ENCODE measurements around the gene EEFSEC.

Gene EEFSEC

GRCh38 chr3:128195369-128195768, 42.1 kb downstream of the EEFSEC start:
- no CpG with 5 or more reads among the region's 5 CpGs for WGBS, 2 donors (ENCODE audit: extremely low coverage in 2 of 2, insufficient read length in 2 of 2, insufficient replicate concordance in 1 of 2)
- Histone ChIP-seq H3K4me2 (ENCODE audit: insufficient read depth, low read length, poor library complexity, severe bottlenecking) (no peak overlapping the region), H4K91ac (ENCODE audit: low read depth, low read length, poor library complexity) (no peak overlapping the region), H2AFZ (ENCODE audit: low read length) (peak overlapping the region; percentile 57), H3K18ac (ENCODE audit: low read length) (no peak overlapping the region), H2AK5ac (ENCODE audit: low read depth, low read length) (no peak overlapping the region), H3K4me1 (ENCODE audit: control insufficient read depth in 2 of 2, insufficient read depth in 1 of 2, low read depth in 1 of 2, low read length in 2 of 2) (peaks cover 10 to 35% of the 10 kb centered on the region in 2 donors), H3K4me3 (ENCODE audit: low read length in 2 of 2) (no peak overlapping the region), H3K23ac (ENCODE audit: low read depth, low read length, poor library complexity) (no peak overlapping the region), H4K8ac (ENCODE audit: low read depth, low read length) (no peak overlapping the region), H3K9ac (ENCODE audit: low read depth, low read length, poor library complexity) (no peak overlapping the region), H2BK12ac (ENCODE audit: low read length) (no peak overlapping the region), H3K27ac (replicated peaks; ENCODE audit: low read length) (no peak overlapping the region), H3K79me1 (ENCODE audit: low read depth, low read length) (no peaks in the 10 kb centered on the region), H3K14ac (ENCODE audit: low read length) (no peak overlapping the region), H3K27me3 (ENCODE audit: control insufficient read depth in 3 of 3, insufficient read depth in 3 of 3, low read depth in 1 of 3, low read length in 3 of 3) (no peaks in the 10 kb centered on the region), H2BK15ac (ENCODE audit: low read length) (no peak overlapping the region), H2BK5ac (ENCODE audit: low read length) (no peak overlapping the region), H3K4ac (ENCODE audit: low read length) (no peak overlapping the region), H3K9me3 (replicated peaks in 1 of 2; ENCODE audit: control insufficient read depth in 2 of 2, insufficient read depth in 1 of 2, low read depth in 1 of 2, low read length in 2 of 2) (no peaks in the 10 kb centered on the region), H2BK120ac (ENCODE audit: low read depth, low read length) (no peak overlapping the region), H3K36me3 (replicated peaks in 1 of 2; ENCODE audit: control insufficient read depth in 2 of 2, insufficient read depth in 2 of 2, low read length in 2 of 2) (no peaks in the 10 kb centered on the region)
- DNase-seq (ENCODE audit: low spot score): no peak

GRCh38 chr3:128195802-128196201, 42.5 kb downstream of the EEFSEC start:
- H4K8ac ChIP-seq (ENCODE audit: low read depth, low read length): no peak overlapping the region
- no peak overlapping the region for H3K27ac ChIP-seq (replicated peaks; ENCODE audit: low read length)
- no peak overlapping the region for H2BK15ac ChIP-seq (ENCODE audit: low read length)
- H3K4me3 ChIP-seq (ENCODE audit: low read length in 2 of 2): no peak overlapping the region
- no peak overlapping the region for H3K14ac ChIP-seq (ENCODE audit: low read length)
- no peak overlapping the region for H2BK5ac ChIP-seq (ENCODE audit: low read length)
- H3K27me3 ChIP-seq (ENCODE audit: control insufficient read depth in 3 of 3, insufficient read depth in 3 of 3, low read depth in 1 of 3, low read length in 3 of 3): no peaks in the 10 kb centered on the region
- no peaks in the 10 kb centered on the region for H3K9me3 ChIP-seq (replicated peaks in 1 of 2; ENCODE audit: control insufficient read depth in 2 of 2, insufficient read depth in 1 of 2, low read depth in 1 of 2, low read length in 2 of 2)
- no peak overlapping the region for H3K9ac ChIP-seq (ENCODE audit: low read depth, low read length, poor library complexity)
- no peak overlapping the region for H2AK5ac ChIP-seq (ENCODE audit: low read depth, low read length)
- H3K36me3 ChIP-seq (replicated peaks in 1 of 2; ENCODE audit: control insufficient read depth in 2 of 2, insufficient read depth in 2 of 2, low read length in 2 of 2): no peaks in the 10 kb centered on the region
- H4K91ac ChIP-seq (ENCODE audit: low read depth, low read length, poor library complexity): no peak overlapping the region
- H2AFZ ChIP-seq (ENCODE audit: low read length): peak overlapping the region; percentile 57
- no CpG with 5 or more reads among the region's 6 CpGs for WGBS, 2 donors (ENCODE audit: extremely low coverage in 2 of 2, insufficient read length in 2 of 2, insufficient replicate concordance in 1 of 2)
- H3K79me1 ChIP-seq (ENCODE audit: low read depth, low read length): no peaks in the 10 kb centered on the region
- H3K4ac ChIP-seq (ENCODE audit: low read length): no peak overlapping the region
- H3K18ac ChIP-seq (ENCODE audit: low read length): peak overlapping the region; percentile 32
- H3K4me2 ChIP-seq (ENCODE audit: insufficient read depth, low read length, poor library complexity, severe bottlenecking): no peak overlapping the region
- no peak overlapping the region for H2BK12ac ChIP-seq (ENCODE audit: low read length)
- no peak overlapping the region for H2BK120ac ChIP-seq (ENCODE audit: low read depth, low read length)
- DNase-seq (ENCODE audit: low spot score): no peak
- peaks cover 10 to 35% of the 10 kb centered on the region in 2 donors for H3K4me1 ChIP-seq (ENCODE audit: control insufficient read depth in 2 of 2, insufficient read depth in 1 of 2, low read depth in 1 of 2, low read length in 2 of 2)
- H3K23ac ChIP-seq (ENCODE audit: low read depth, low read length, poor library complexity): no peak overlapping the region

- H3K27me3 ChIP-seq (ENCODE audit: control insufficient read depth in 3 of 3, insufficient read depth in 3 of 3, low read depth in 1 of 3, low read length in 3 of 3): no peaks in the 10 kb centered on the region
- H2AFZ ChIP-seq (ENCODE audit: low read length): no peak overlapping the region
- no peak overlapping the region for H3K4me3 ChIP-seq (ENCODE audit: low read length in 2 of 2)
- no peak overlapping the region for H2BK12ac ChIP-seq (ENCODE audit: low read length)
- no peak overlapping the region for H2BK15ac ChIP-seq (ENCODE audit: low read length)
- H3K79me1 ChIP-seq (ENCODE audit: low read depth, low read length): no peaks in the 10 kb centered on the region
- H3K4me1 ChIP-seq (ENCODE audit: control insufficient read depth in 2 of 2, insufficient read depth in 1 of 2, low read depth in 1 of 2, low read length in 2 of 2): peaks cover 10 to 35% of the 10 kb centered on the region in 2 donors
- H2AK5ac ChIP-seq (ENCODE audit: low read depth, low read length): no peak overlapping the region
- DNase-seq (ENCODE audit: low spot score): no peak
- H3K9me3 ChIP-seq (replicated peaks in 1 of 2; ENCODE audit: control insufficient read depth in 2 of 2, insufficient read depth in 1 of 2, low read depth in 1 of 2, low read length in 2 of 2): no peaks in the 10 kb centered on the region
- WGBS, 2 donors (ENCODE audit: extremely low coverage in 2 of 2, insufficient read length in 2 of 2, insufficient replicate concordance in 1 of 2): no CpG with 5 or more reads among the region's 4 CpGs
- no peak overlapping the region for H3K14ac ChIP-seq (ENCODE audit: low read length)
- no peak overlapping the region for H3K4ac ChIP-seq (ENCODE audit: low read length)
- no peak overlapping the region for H3K9ac ChIP-seq (ENCODE audit: low read depth, low read length, poor library complexity)
- no peak overlapping the region for H4K91ac ChIP-seq (ENCODE audit: low read depth, low read length, poor library complexity)
- no peak overlapping the region for H3K18ac ChIP-seq (ENCODE audit: low read length)
- no peak overlapping the region for H3K23ac ChIP-seq (ENCODE audit: low read depth, low read length, poor library complexity)
- H3K4me2 ChIP-seq (ENCODE audit: insufficient read depth, low read length, poor library complexity, severe bottlenecking): no peak overlapping the region
- H2BK5ac ChIP-seq (ENCODE audit: low read length): no peak overlapping the region
- no peak overlapping the region for H3K27ac ChIP-seq (replicated peaks; ENCODE audit: low read length)
- no peak overlapping the region for H4K8ac ChIP-seq (ENCODE audit: low read depth, low read length)
- no peaks in the 10 kb centered on the region for H3K36me3 ChIP-seq (replicated peaks in 1 of 2; ENCODE audit: control insufficient read depth in 2 of 2, insufficient read depth in 2 of 2, low read length in 2 of 2)
- H2BK120ac ChIP-seq (ENCODE audit: low read depth, low read length): no peak overlapping the region
Measured at GRCh38 chr3:128196647-128197046, 43.4 kb downstream of the EEFSEC start.

- no peak overlapping the region for H3K4me3 ChIP-seq (ENCODE audit: low read length in 2 of 2)
- no peak overlapping the region for H2AFZ ChIP-seq (ENCODE audit: low read length)
- H3K4ac ChIP-seq (ENCODE audit: low read length): no peak overlapping the region
- peaks cover 10 to 35% of the 10 kb centered on the region in 2 donors for H3K4me1 ChIP-seq (ENCODE audit: control insufficient read depth in 2 of 2, insufficient read depth in 1 of 2, low read depth in 1 of 2, low read length in 2 of 2)
- no peak for DNase-seq (ENCODE audit: low spot score)
- peaks cover 0 to 4% of the 10 kb centered on the region in 2 donors for H3K9me3 ChIP-seq (replicated peaks in 1 of 2; ENCODE audit: control insufficient read depth in 2 of 2, insufficient read depth in 1 of 2, low read depth in 1 of 2, low read length in 2 of 2)
- H3K23ac ChIP-seq (ENCODE audit: low read depth, low read length, poor library complexity): no peak overlapping the region
- no peaks in the 10 kb centered on the region for H3K36me3 ChIP-seq (replicated peaks in 1 of 2; ENCODE audit: control insufficient read depth in 2 of 2, insufficient read depth in 2 of 2, low read length in 2 of 2)
- WGBS, 2 donors (ENCODE audit: extremely low coverage in 2 of 2, insufficient read length in 2 of 2, insufficient replicate concordance in 1 of 2): no CpG with 5 or more reads among the region's 7 CpGs
- no peak overlapping the region for H2BK15ac ChIP-seq (ENCODE audit: low read length)
- no peak overlapping the region for H3K9ac ChIP-seq (ENCODE audit: low read depth, low read length, poor library complexity)
- no peak overlapping the region for H3K14ac ChIP-seq (ENCODE audit: low read length)
- no peak overlapping the region for H2AK5ac ChIP-seq (ENCODE audit: low read depth, low read length)
- no peak overlapping the region for H2BK12ac ChIP-seq (ENCODE audit: low read length)
- H3K27ac ChIP-seq (replicated peaks; ENCODE audit: low read length): no peak overlapping the region
- no peak overlapping the region for H4K91ac ChIP-seq (ENCODE audit: low read depth, low read length, poor library complexity)
- no peak overlapping the region for H3K4me2 ChIP-seq (ENCODE audit: insufficient read depth, low read length, poor library complexity, severe bottlenecking)
- H3K79me1 ChIP-seq (ENCODE audit: low read depth, low read length): no peaks in the 10 kb centered on the region
- no peak overlapping the region for H4K8ac ChIP-seq (ENCODE audit: low read depth, low read length)
- no peak overlapping the region for H2BK120ac ChIP-seq (ENCODE audit: low read depth, low read length)
- no peak overlapping the region for H3K18ac ChIP-seq (ENCODE audit: low read length)
- no peak overlapping the region for H2BK5ac ChIP-seq (ENCODE audit: low read length)
- no peaks in the 10 kb centered on the region for H3K27me3 ChIP-seq (ENCODE audit: control insufficient read depth in 3 of 3, insufficient read depth in 3 of 3, low read depth in 1 of 3, low read length in 3 of 3)
Measured at GRCh38 chr3:128197855-128198254, 44.6 kb downstream of the EEFSEC start.
